Stomach (tissue), 4 donors: ENCODE data around the gene ZFHX3.
A peak's percentile ranks its signal among the peaks of the same experiment; 100 is the strongest.

Experiments
- EP300 ChIP-seq: sonication (generic); formaldehyde crosslinking; IDR thresholded peaks from one replicate; pipeline ENCODE4 v1.6.1; 2017; ENCODE audit warnings: antibody characterized with exemption
- POLR2A ChIP-seq, 4 donors: fragments of 450-650 bp; IDR thresholded peaks; one replicate each; pipeline ENCODE4 v1.6.1; 2016; ENCODE audit warnings: antibody characterized with exemption in 4 of 4, control low read depth in 2 of 4, mild to moderate bottlenecking in 1 of 4, moderate library complexity in 1 of 4
- POLR2AphosphoS5 ChIP-seq, 3 donors: sonication (generic); formaldehyde crosslinking; IDR thresholded peaks; one replicate each; pipeline ENCODE4 v1.6.1; 2016; ENCODE audit warnings: antibody characterized with exemption in 3 of 3
- TF ChIP-seq, protein P1 (sequence below), 7 experiments: fragments of 450-650 bp in 4 of 7; fragments of 200-600 bp in 3 of 7; sonication (generic) in 3 of 7; IDR thresholded peaks; one replicate each; pipeline ENCODE4 v1.5.1; 2016 to 2019; ENCODE audit warnings: antibody characterized with exemption in 7 of 7, control low read depth in 2 of 7, mild to moderate bottlenecking in 1 of 7

DNA sequence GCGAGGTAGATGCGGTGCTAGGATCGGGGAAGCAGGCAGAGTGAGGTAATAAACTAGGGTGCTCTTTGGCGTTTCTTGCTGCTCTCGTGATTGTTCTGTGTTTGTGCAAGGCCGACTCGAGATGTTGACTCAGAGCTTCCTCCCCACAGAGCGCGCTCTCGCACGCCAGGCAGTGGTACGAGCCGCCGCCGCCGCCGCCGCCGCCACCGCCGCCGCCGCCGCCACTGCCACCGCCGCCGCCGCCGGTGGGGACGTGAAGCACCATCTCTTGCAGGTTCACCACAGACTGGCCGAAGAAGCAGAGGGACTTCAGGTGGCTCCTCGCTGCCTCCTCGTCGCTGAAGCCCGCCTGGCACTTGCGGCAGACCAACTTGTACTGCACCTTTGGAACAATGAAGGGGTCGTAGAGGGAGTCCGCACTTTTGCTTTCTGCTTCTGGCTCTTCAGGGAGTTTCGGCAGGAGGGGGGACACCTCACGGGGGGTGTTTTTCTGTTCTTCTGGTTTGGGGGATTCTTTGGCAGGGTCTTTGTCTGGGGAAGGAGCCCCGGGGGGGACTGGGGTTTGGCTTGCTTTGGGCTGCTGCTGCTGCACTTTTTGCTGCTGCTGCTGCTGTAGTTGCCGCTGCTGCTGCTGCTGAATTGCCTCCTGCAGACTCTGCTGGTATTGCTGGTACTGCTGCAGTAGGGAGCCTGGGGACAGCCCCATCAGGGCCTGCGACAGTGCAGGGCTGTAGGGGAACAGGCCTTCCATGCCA, 260.2 kb downstream of the ZFHX3 start:
- TF ChIP-seq, protein P1, sequence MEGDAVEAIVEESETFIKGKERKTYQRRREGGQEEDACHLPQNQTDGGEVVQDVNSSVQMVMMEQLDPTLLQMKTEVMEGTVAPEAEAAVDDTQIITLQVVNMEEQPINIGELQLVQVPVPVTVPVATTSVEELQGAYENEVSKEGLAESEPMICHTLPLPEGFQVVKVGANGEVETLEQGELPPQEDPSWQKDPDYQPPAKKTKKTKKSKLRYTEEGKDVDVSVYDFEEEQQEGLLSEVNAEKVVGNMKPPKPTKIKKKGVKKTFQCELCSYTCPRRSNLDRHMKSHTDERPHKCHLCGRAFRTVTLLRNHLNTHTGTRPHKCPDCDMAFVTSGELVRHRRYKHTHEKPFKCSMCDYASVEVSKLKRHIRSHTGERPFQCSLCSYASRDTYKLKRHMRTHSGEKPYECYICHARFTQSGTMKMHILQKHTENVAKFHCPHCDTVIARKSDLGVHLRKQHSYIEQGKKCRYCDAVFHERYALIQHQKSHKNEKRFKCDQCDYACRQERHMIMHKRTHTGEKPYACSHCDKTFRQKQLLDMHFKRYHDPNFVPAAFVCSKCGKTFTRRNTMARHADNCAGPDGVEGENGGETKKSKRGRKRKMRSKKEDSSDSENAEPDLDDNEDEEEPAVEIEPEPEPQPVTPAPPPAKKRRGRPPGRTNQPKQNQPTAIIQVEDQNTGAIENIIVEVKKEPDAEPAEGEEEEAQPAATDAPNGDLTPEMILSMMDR (IDR thresholded peaks at IDR 0.05) = no peak
- TF ChIP-seq POLR2AphosphoS5 (IDR thresholded peaks at IDR 0.05) (peak; percentile 39 to 70 (median 66)), POLR2A (IDR thresholded peaks at IDR 0.05) (no peak), EP300 (no peak)
